Measurements from ENCODE around the gene TPGS1. TPM values are rescaled to one million over a fixed set of nuclear protein-coding genes. Genes with fewer than 3 reads are reported as not detected.

Gene TPGS1
- total and polyA plus RNA-seq, 2 of the 8 experiments (the other 6 are each of a cell fraction or from before 2014, with no cell fraction given) = 9.1 to 10.6 TPM

DNA sequence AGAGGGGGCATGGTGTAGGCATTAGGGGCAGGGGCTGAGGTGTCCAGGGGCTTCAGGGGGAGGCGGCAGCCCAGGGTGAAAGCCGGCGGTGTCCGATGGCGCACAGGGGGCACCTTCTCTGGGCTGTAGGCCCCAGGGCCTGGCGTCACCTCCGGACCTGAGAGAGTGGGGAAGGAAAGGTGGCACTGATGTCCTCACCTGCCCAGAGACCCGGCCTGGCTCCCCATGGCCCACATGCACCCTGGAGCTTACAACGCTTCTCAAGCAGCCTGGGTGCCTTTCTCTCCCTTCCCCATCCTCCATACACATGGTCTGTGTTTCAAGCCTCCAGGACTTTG is 43.1 kb upstream of the TPGS1 start:
- Histone ChIP-seq H3K9ac (replicated peaks in 1 of 4; ENCODE audit: extremely low read depth in 1 of 4, low read depth in 3 of 4, low read length in 3 of 4) (no peak overlapping the region), H3K4me2 (ENCODE audit: insufficient read depth in 1 of 2, low read depth in 2 of 2, low read length in 2 of 2) (no peak overlapping the region), H4K5ac (ENCODE audit: insufficient read length, low read depth, low read length) (no peak overlapping the region), H2BK5ac (ENCODE audit: low read depth, low read length) (no peak overlapping the region), H2AFZ (ENCODE audit: low read length) (no peak overlapping the region), H4K8ac (ENCODE audit: extremely low read depth, insufficient read depth, low read length) (no peak overlapping the region), H2AK5ac (ENCODE audit: low read depth, low read length) (no peak overlapping the region), H3K4me1 (replicated peaks in 1 of 4; ENCODE audit: control insufficient read depth in 3 of 4, insufficient read depth in 4 of 4, low read length in 3 of 4) (peaks cover 1 to 10% (median 2%) of the 10 kb centered on the region in 4 experiments; a peak in 3 of 7 replicates), H4K20me1 (replicated peaks in 1 of 2; ENCODE audit: control insufficient read depth in 1 of 2, insufficient read depth in 2 of 2, low read length in 2 of 2) (peaks cover 0 to 6% of the 10 kb centered on the region in 2 experiments), H2BK12ac (ENCODE audit: low read depth, low read length) (0 out of 2 replicates have a peak overlapping the region, but pooled peaks have one; percentile 3), H2BK15ac (ENCODE audit: low read length) (no peak overlapping the region), H2BK20ac (ENCODE audit: low read length) (no peak overlapping the region), H3K4ac (replicated peaks; ENCODE audit: insufficient read length, low read depth, low read length) (no peak overlapping the region), H3K14ac (ENCODE audit: insufficient read length) (no peak overlapping the region), H2BK120ac (replicated peaks; ENCODE audit: low read depth, low read length) (no peak overlapping the region), H4K91ac (replicated peaks; ENCODE audit: insufficient read length, low read length) (no peak overlapping the region), H3K18ac (ENCODE audit: extremely low read depth, low read length) (no peak overlapping the region), H3K36me3 (ENCODE audit: control insufficient read depth in 2 of 4, insufficient read depth in 4 of 4, low read length in 3 of 4) (no peaks in the 10 kb centered on the region), H3K56ac (replicated peaks; ENCODE audit: insufficient read length, low read depth, low read length) (no peak overlapping the region), H3K27me3 (replicated peaks in 1 of 4; ENCODE audit: control insufficient read depth in 3 of 4, extremely low read depth in 1 of 4, insufficient read depth in 3 of 4, low read length in 3 of 4) (peaks cover 7 to 28% (median 25%) of the 10 kb centered on the region in 4 experiments), H3K79me1 (ENCODE audit: low read depth, low read length) (no peaks in the 10 kb centered on the region), H3K79me2 (ENCODE audit: control insufficient read depth in 1 of 2, insufficient read depth in 2 of 2, low read length in 2 of 2) (no peaks in the 10 kb centered on the region), H3K23me2 (ENCODE audit: low read depth, low read length) (peaks cover 31% of the 10 kb centered on the region; the same call in 1 of the 2 replicates), H3K9me3 (ENCODE audit: insufficient read depth in 2 of 2, low read depth in 1 of 2, low read length in 1 of 2) (no peaks in the 10 kb centered on the region), H3K27ac (ENCODE audit: low read depth, low read length) (no peak overlapping the region), H3K4me3 (ENCODE audit: extremely low read depth in 1 of 4, insufficient read depth in 2 of 4, low read depth in 3 of 4, low read length in 4 of 4) (no peak overlapping the region), H3K23ac (ENCODE audit: insufficient read length) (no peak overlapping the region)
- ChIA-PET POLR2A (ENCODE audit: partially characterized antibody) (no interaction called here), CTCF (ENCODE audit: partially characterized antibody) (no interaction called here)
- WGBS, 2 experiments (ENCODE audit: extremely low coverage in 1 of 2, insufficient coverage in 1 of 2, insufficient read length in 1 of 2, insufficient replicate concordance in 2 of 2, low coverage in 1 of 2, low lambda C conversion rate in 2 of 2, missing lambda C conversion rate in 1 of 2) = 92% methylated on average over 2 of the region's 9 CpGs; no CpG with 5 or more reads in 1 of the 2 experiments
- DNase-seq (ENCODE audit: low read depth in 1 of 2, low spot score in 2 of 2) (no peak), FAIRE-seq (no peak)
- TF ChIP-seq ASH2L (IDR thresholded peaks at IDR 0.05; ENCODE audit: low read length) = no peak
- TF ChIP-seq TCF12 (IDR thresholded peaks at IDR 0.05; ENCODE audit: low read depth, low read length) = no peak
- TF ChIP-seq GABPA (IDR thresholded peaks at IDR 0.05; ENCODE audit: borderline replicate concordance, insufficient read depth, low read length) = no peak
- no peak for TF ChIP-seq HDAC2 (IDR thresholded peaks at IDR 0.05; ENCODE audit: borderline replicate concordance in 1 of 2, low read depth in 2 of 2, low read length in 2 of 2)
